Inflammatory macrophage treated with lipopolysaccharide for 1 hour (primary cell): Measurements from ENCODE around the gene SLC22A13.
"Not testable (repeated sequence)": the region's sequence is repeated elsewhere in the genome, so short reads cannot be mapped to it uniquely, and the experiment has no call there.

Source experiments
- DNase-seq, 2 donors: peaks; one replicate each; pipeline ENCODE4 v3.0.0-alpha.2; 2020 to 2022

SLC22A13 gene

GRCh38 chr3:38265604-38266307, at the start of gene SLC22A13:
SLC22A13 (plus strand) TSS chr3:38265812; CDS start chr3:38265861, 49 bp downstream.
- DNase-seq: no peak

- DNase-seq: no peak
These were observed 45.9 kb upstream of the SLC22A13 start for GRCh38 chr3:38219609-38220197.

GRCh38 chr3:38221005-38221404, 44.6 kb upstream of the SLC22A13 start:
- DNase-seq: no peak

- no peak for DNase-seq
These were observed 43.5 kb upstream of the SLC22A13 start for GRCh38 chr3:38222032-38222634.

- no peak for DNase-seq
These were observed 41.3 kb upstream of the SLC22A13 start for GRCh38 chr3:38224357-38224756.

GRCh38 chr3:38226273-38226672, 39.3 kb upstream of the SLC22A13 start:
- DNase-seq: no peak

- peak in 1 of 2 donors; percentile 22 for DNase-seq
These were observed 37.6 kb upstream of the SLC22A13 start for GRCh38 chr3:38227989-38228388.

GRCh38 chr3:38229036-38229435, 36.6 kb upstream of the SLC22A13 start:
- DNase-seq: peak in 1 of 2 donors; percentile 11

- DNase-seq: no peak
These were observed 32.9 kb upstream of the SLC22A13 start for GRCh38 chr3:38232701-38233100.

- peak; percentile 6 to 18 for DNase-seq
These were observed 30.1 kb upstream of the SLC22A13 start for GRCh38 chr3:38235466-38235865.

- DNase-seq: no peak
These were observed 27.1 kb upstream of the SLC22A13 start for GRCh38 chr3:38238416-38239008.

- not testable (repeated sequence) for DNase-seq
These were observed 22.8 kb upstream of the SLC22A13 start for GRCh38 chr3:38242812-38243211.

- no peak for DNase-seq
These were observed 19.7 kb upstream of the SLC22A13 start for GRCh38 chr3:38245930-38246329.

GRCh38 chr3:38247366-38248035, 18.1 kb upstream of the SLC22A13 start:
- DNase-seq: peak in 1 of 2 donors; percentile 47

- DNase-seq: no peak
These were observed 15.4 kb upstream of the SLC22A13 start for GRCh38 chr3:38250198-38250597.

- DNase-seq: no peak
These were observed 14.4 kb upstream of the SLC22A13 start for GRCh38 chr3:38251197-38251596.

GRCh38 chr3:38253704-38254103, 11.9 kb upstream of the SLC22A13 start:
- no peak for DNase-seq

- DNase-seq: no peak
These were observed 10.7 kb upstream of the SLC22A13 start for GRCh38 chr3:38254872-38255271.

- DNase-seq: no peak
These were observed 10.0 kb upstream of the SLC22A13 start for GRCh38 chr3:38255627-38256026.

- no peak for DNase-seq
These were observed 8.0 kb upstream of the SLC22A13 start for GRCh38 chr3:38257583-38257982.

- DNase-seq: no peak
These were observed 5.1 kb upstream of the SLC22A13 start for GRCh38 chr3:38260474-38260873.

- DNase-seq: no peak
These were observed 1.2 kb upstream of the SLC22A13 start for GRCh38 chr3:38264353-38264771.

GRCh38 chr3:38264779-38265178, 833 bp upstream of the SLC22A13 start:
- no peak for DNase-seq
